Astrocyte of the cerebellum (primary cell): ENCODE measurements around the gene USP25.

ENCODE experiments used
- DNase-seq: peaks from one replicate; pipeline ENCODE4 v3.0.0-alpha.2; 2011; ENCODE audit warnings: low read depth
- H3K4me3 ChIP-seq: 2 replicates; pipeline ENCODE4 v1.5.1; 2011; ENCODE audit warnings: mild to moderate bottlenecking, low read depth, low read length, moderate library complexity
- in situ Hi-C: cut with HindIII; loops from 2 replicates; pipeline ENCODE4 v1.10.0; 2017; ENCODE audit warnings: low sequenced_read_pairs
- TF ChIP-seq, protein P1 (sequence below): IDR thresholded peaks from 2 replicates; pipeline ENCODE4 v1.5.1; 2012; ENCODE audit warnings: low read length, low read depth, moderate library complexity, mild to moderate bottlenecking; ENCODE audit errors: missing control alignments

USP25 gene

DNA sequence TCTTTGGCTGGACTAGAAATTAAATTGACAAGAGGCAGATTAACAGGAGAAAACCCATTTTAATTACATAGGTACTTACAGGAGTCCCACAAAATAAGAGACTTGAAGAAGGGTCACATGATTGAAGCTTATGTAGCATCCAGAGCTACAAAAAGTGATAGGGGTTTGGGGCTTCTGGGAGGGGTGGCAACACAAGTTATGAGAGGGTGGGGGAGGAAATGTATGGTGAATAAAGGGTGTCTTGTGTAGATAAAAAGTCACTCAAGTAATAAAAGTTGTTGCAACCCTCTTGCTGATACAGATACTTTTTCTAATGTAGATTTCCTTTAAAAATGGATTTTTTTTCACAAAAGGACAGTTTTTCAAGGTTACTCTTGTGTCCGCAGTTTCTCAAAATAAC is 24.0 kb downstream of the USP25 start:
- in situ Hi-C loops: no loop called here
- TF ChIP-seq, protein P1, sequence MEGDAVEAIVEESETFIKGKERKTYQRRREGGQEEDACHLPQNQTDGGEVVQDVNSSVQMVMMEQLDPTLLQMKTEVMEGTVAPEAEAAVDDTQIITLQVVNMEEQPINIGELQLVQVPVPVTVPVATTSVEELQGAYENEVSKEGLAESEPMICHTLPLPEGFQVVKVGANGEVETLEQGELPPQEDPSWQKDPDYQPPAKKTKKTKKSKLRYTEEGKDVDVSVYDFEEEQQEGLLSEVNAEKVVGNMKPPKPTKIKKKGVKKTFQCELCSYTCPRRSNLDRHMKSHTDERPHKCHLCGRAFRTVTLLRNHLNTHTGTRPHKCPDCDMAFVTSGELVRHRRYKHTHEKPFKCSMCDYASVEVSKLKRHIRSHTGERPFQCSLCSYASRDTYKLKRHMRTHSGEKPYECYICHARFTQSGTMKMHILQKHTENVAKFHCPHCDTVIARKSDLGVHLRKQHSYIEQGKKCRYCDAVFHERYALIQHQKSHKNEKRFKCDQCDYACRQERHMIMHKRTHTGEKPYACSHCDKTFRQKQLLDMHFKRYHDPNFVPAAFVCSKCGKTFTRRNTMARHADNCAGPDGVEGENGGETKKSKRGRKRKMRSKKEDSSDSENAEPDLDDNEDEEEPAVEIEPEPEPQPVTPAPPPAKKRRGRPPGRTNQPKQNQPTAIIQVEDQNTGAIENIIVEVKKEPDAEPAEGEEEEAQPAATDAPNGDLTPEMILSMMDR: no peak
- H3K4me3 ChIP-seq: no peak overlapping the region
- no peak for DNase-seq

DNA sequence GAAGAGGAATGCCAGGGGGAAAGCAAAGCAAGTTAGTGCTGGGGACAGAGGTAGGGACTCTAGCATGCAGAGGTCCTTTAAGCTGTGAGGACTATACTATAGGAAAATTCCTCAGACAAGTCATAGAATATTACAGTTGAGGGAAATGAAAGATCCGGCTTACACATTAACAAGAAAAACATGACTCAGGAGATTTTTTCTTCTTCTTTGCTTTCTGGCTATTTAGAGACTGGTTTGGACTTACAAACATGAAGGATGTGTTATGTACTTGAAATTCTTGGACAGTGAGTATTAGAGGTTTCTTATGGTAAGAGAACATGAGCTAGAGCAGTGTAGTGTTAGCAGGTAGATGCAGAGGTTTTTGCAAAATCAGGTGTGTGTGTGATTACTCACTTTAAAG is 24.9 kb downstream of the USP25 start:
- in situ Hi-C loops: no loop called here
- TF ChIP-seq, protein P1: no peak
- no peak for DNase-seq
- H3K4me3 ChIP-seq: no peak overlapping the region

DNA sequence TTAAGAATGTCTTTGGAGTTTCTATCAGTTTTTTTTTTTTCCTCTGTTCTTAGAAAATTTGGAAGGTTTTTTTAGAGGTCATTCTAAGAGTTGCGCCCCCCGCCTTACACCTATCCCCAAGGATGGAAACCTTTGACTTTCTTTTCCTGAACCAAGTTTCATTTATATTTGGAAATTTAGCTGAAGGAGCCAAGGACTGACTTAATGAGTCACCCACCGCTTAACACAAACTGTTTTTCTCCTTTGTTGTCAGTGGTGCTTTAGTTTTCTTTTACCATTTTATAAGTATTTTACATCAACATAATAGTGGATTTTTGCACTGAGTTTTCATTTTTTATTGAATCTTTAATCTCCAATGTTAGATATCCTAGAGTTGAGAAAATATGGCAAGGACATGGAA is 25.3 kb downstream of the USP25 start:
- H3K4me3 ChIP-seq: no peak overlapping the region
- no peak for DNase-seq
- in situ Hi-C loops: no loop called here
- TF ChIP-seq, protein P1: no peak

DNA sequence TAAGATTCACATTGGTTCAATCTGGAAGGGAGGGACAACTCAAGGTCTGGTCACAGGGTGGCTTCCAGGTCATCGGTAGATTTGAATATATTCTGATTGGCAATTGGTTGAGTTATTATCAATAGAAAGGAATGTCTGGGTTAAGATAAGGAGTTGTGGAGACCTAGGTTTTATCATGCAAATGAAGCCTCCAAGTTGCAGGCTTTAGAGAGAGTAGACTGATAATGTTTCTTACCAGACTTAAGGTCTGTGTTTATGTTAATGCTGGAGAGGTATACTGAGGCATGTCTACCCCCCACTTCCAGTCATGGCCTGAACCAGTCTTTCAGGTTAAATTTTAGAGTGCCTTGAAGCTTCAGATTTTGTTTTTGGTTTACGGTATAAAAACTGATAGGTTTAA is 29.7 kb downstream of the USP25 start:
- TF ChIP-seq, protein P1: no peak
- in situ Hi-C loops: no loop called here
- H3K4me3 ChIP-seq: no peak overlapping the region
- DNase-seq: no peak

DNA sequence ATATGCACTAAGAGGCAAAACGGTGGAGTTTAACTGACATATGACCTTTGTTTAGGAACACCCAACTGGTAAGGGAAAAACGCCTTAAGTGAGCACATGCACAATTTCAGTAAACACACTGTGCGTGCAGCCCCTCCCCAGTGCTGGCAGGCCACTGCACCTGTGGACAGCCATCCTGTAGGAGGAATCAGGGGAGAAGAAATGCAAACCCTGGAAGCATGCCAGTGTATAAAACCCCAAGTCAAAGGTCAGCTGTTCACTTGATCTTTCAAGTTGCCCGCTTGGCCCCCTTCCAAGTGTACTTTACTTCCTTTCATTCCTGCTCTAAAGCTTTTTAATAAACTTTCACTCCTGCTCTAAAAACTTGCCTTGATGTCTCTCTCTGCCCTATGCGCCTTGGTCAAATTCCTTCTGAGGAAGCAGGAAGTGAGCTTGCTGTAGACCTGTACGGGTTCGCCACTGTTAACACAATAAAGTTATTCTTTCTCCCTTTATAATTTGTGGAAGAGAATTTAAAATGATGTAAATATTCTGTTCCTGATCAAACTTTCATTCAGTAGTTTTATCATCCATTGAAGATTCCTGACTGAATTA is 31.8 kb downstream of the USP25 start:
- in situ Hi-C loops: no loop called here
- no peak overlapping the region for H3K4me3 ChIP-seq
- DNase-seq: no peak
- TF ChIP-seq, protein P1: no peak

DNA sequence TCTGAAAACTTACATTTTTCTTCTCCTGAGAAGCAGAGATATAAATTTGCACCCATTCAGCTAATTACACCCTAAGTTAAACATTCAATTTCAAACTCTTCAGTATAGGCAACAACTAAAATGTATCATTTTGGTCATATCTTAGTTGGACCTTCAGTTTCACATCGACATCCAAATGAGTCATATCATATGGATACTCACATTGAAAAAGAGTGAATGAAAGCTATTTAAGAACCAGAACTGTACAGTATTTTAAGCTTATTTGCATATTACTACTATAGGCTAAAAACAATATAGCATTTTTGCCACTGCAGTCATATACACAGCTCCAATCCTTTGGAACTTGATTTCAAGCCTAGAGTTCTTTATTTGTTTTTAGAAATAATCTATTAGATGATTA is 33.6 kb downstream of the USP25 start:
- no peak for DNase-seq
- TF ChIP-seq, protein P1: no peak
- no peak overlapping the region for H3K4me3 ChIP-seq
- in situ Hi-C loops: no loop called here
